PC-9 (cell line): ENCODE measurements around the gene MEAK7.

Source experiments
- EZH2 ChIP-seq: fragments of 200-600 bp; sonication (generic); IDR thresholded peaks from 2 replicates; pipeline ENCODE4 v1.8.0; 2017; ENCODE audit warnings: antibody characterized with exemption, low read depth
- TF ChIP-seq, protein P1 (sequence below): fragments of 200-600 bp; sonication (generic); conservative IDR thresholded peaks from 2 replicates; pipeline ENCODE4 v1.6.1; 2017; ENCODE audit warnings: mixed run types, antibody characterized with exemption, mild to moderate bottlenecking, moderate library complexity

DNA sequence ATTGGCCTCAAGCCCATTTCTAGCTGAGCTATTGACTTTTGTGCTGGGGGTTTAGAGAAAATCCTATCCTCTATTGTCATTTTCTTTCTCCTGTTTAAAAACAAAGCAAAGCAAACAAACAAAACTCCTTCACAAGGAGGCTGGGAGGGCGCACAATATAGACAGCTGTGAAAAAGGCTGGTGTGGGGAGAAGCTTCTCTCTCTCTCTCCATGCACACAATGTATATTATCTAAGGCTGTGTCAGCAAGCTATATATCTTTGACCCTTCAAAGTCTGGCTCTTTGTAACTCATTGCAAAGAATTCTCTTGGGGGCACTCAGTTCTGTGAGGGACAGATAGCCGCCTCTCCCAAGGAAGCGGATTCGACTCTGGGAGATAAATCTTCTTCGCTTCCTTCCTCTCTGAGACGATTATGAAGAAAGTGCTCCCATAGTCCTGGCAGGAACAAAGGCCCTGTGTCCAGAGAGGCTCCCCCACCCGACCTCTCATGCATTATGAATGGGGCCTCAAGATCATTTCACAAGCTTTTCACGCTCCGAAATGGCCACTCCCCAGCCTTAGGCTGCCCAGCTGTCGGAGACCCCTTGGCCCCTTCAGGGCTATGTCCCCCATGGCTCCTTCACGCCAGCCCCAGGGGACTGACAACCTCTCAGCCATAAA, 33.2 kb upstream of the MEAK7 start:
- TF ChIP-seq, protein P1, sequence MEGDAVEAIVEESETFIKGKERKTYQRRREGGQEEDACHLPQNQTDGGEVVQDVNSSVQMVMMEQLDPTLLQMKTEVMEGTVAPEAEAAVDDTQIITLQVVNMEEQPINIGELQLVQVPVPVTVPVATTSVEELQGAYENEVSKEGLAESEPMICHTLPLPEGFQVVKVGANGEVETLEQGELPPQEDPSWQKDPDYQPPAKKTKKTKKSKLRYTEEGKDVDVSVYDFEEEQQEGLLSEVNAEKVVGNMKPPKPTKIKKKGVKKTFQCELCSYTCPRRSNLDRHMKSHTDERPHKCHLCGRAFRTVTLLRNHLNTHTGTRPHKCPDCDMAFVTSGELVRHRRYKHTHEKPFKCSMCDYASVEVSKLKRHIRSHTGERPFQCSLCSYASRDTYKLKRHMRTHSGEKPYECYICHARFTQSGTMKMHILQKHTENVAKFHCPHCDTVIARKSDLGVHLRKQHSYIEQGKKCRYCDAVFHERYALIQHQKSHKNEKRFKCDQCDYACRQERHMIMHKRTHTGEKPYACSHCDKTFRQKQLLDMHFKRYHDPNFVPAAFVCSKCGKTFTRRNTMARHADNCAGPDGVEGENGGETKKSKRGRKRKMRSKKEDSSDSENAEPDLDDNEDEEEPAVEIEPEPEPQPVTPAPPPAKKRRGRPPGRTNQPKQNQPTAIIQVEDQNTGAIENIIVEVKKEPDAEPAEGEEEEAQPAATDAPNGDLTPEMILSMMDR, result no peak
- TF ChIP-seq EZH2, result no peak
